Upper lobe of left lung (tissue), 4 donors: Measurements from ENCODE around the gene ZNF407.

Experiments
- CTCF ChIP-seq, 6 experiments: fragments of 450-650 bp in 4 of 6; fragments of 200-600 bp in 2 of 6; sonication (generic) in 2 of 6; IDR thresholded peaks; one replicate each; pipeline ENCODE4 v1.5.1; 2016 to 2019; ENCODE audit warnings: antibody characterized with exemption in 6 of 6
- POLR2A ChIP-seq, 4 donors: fragments of 450-650 bp; IDR thresholded peaks; one replicate each; pipeline ENCODE4 v1.5.1; 2016 to 2017; ENCODE audit warnings: antibody characterized with exemption in 4 of 4, mild to moderate bottlenecking in 2 of 4

- TF ChIP-seq POLR2A (IDR thresholded peaks at IDR 0.05) (no peak), CTCF (IDR thresholded peaks at IDR 0.05) (no peak)
Measured at GRCh38 chr18:75047240-75047961, 449.7 kb downstream of the ZNF407 start.
